Activated T-cell treated with anti-CD3 and anti-CD28 coated beads, Interleukin-2, amount 50 U/mL, for 4 hours (primary cell): ENCODE data around the gene APC2. TPM values are rescaled to one million over a fixed set of nuclear protein-coding genes. Genes with fewer than 3 reads are reported as not detected.
A peak's percentile ranks its signal among the peaks of the same experiment; 100 is the strongest.

Experiments
- ATAC-seq, 2 donors: fragments of 200-7000 bp; cut with Tn5 transposase; one replicate each; pipeline ENCODE4 v1.10.0; 2021
- DNase-seq: peaks from one replicate; pipeline ENCODE4 v3.0.0-alpha.2; 2020
- H3K27me3 Mint-ChIP-seq: one replicate; pipeline ENCODE4 v1.8.0; 2021; ENCODE audit warnings: low read depth, mixed read lengths
- H3K36me3 Mint-ChIP-seq: one replicate; pipeline ENCODE4 v1.8.0; 2022; ENCODE audit warnings: mixed read lengths; ENCODE audit not compliant: insufficient read depth
- H3K4me1 Mint-ChIP-seq: one replicate; pipeline ENCODE4 v1.8.0; 2021; ENCODE audit warnings: low read depth, mixed read lengths
- H3K4me3 Mint-ChIP-seq: one replicate; pipeline ENCODE4 v1.8.0; 2021; ENCODE audit warnings: mild to moderate bottlenecking, moderate library complexity, mixed read lengths
- H3K9me3 Mint-ChIP-seq: one replicate; pipeline ENCODE4 v1.8.0; 2021; ENCODE audit warnings: mixed read lengths
- total RNA-seq, 3 donors: library from RNA; stranded (reverse); gene quantifications; one replicate each; pipeline ENCODE4 v1.2.1, GENCODE V29; 2021

Gene APC2
- total RNA-seq, 3 donors from 2014 or later: 0.13 to 0.45 (median 0.16) TPM

DNA sequence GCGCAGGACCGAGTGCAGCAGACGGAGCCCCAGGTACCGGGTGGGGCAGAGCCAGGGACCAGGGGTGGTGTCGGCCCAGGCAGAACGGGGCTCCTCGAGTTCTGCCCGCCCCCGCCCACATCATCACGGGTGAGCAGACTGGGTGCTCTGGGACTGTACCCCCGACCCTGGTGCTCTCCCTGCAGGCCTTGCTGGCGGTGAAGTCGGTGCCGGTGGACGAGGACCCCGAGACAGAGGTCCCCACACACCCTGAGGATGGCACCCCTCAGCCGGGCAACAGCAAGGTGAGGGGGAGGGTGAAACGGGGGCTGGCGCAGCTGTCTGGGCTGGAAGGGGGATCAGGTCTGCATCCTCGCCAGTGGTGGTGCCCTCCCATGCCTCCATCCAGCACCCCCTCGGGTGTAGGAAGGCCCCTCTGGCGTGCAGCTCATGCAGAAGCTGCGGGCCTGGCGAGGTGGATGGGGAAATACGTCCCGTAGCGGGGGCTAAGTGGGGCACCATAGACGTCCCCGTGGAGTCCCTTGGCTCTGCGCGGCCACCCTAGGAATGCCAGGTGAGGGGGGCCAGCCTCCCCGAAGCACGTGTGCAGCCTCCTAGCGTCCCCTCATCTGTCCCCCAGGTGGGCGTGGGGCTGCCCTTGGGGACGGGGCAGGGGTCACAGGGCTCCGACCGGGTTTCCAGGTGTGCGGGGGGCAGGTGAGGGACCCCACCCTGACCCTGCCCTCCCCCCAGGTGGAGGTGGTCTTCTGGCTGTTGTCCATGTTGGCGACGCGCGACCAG, 6.4 kb downstream of the APC2 start:
- ATAC-seq: no peak
- Mint-ChIP-seq H3K4me1 (peaks cover 11% of the 10 kb centered on the region), H3K9me3 (no peaks in the 10 kb centered on the region), H3K36me3 (no peaks in the 10 kb centered on the region), H3K4me3 (no peak overlapping the region), H3K27me3 (peaks cover 55% of the 10 kb centered on the region)
- DNase-seq: no peak

DNA sequence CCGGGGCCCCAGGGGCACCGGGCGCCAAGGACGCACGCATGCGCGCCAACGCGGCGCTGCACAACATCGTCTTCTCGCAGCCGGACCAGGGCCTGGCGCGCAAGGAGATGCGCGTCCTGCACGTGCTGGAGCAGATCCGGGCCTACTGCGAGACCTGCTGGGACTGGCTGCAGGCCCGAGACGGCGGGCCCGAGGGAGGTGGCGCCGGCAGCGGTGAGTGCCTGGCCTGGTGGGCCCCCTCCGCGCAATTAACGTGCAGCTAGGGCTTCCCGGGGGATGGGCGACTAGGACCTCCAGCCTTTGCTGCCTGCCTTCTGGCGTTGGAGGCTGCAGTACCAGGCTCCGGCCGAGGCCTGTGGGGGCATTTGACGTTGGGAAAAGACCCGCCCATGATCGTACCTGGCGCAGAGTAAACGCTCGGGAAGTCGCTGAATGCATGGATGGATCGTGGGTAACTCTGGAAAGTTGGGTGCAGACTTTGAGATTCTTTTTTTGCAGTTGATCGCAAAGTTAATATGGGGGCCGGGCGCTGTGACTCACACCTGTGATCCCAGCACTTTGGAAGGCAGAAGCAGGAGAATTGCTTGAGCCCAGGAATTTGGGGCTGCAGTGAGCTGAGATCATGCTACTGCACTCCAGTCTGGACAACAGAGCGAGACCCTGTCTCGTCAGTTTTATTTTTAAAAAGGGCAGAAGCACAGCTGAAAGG, 7.3 kb downstream of the APC2 start:
- peaks cover 11% of the 10 kb centered on the region for H3K4me1 Mint-ChIP-seq
- H3K27me3 Mint-ChIP-seq: peaks cover 49% of the 10 kb centered on the region
- no peaks in the 10 kb centered on the region for H3K36me3 Mint-ChIP-seq
- H3K9me3 Mint-ChIP-seq: no peaks in the 10 kb centered on the region
- ATAC-seq (no peak), DNase-seq (no peak)
- H3K4me3 Mint-ChIP-seq: no peak overlapping the region

DNA sequence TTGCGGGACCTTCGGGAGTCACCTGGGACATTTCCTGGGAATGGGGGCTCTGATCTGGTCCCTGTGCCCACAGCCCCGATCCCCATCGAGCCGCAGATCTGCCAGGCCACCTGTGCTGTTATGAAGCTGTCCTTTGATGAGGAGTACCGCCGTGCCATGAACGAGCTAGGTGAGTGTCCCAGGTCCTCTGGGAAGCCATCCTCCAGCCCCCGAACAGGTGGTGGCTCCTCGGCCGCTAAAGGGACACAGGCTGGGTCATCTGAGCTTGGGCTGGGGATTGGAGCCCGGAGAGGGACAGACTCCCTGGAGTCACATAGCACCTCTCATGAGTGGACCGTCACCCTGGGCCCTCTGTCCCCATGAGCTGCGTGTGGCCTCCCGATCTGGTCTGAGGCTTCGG, 8.0 kb downstream of the APC2 start:
- ATAC-seq (no peak), DNase-seq (no peak)
- Mint-ChIP-seq H3K9me3 (no peaks in the 10 kb centered on the region), H3K4me3 (no peak overlapping the region), H3K4me1 (peaks cover 11% of the 10 kb centered on the region), H3K36me3 (no peaks in the 10 kb centered on the region), H3K27me3 (peaks cover 42% of the 10 kb centered on the region)

DNA sequence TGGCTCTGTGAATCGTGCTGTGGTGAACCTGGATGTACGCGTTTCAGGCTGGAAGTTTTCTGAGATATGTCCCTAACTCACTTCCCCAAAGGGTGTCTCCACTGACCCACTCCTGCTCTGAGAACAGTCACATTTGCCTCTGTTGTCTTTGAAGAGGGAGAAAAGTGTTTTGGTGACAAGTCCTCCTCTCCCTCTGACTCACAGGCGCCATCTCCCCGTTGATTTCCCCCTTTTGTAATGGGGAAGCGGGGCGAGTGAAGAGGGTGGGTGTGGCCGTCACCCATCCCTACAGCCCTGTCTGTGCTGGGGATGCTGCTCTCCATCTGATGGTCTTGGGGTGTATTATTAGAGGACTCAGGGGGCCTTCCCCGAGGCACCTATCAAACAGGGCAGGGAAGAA, 9.6 kb downstream of the APC2 start:
- H3K9me3 Mint-ChIP-seq: no peaks in the 10 kb centered on the region
- no peak overlapping the region for H3K4me3 Mint-ChIP-seq
- no peak for DNase-seq
- no peak for ATAC-seq
- H3K36me3 Mint-ChIP-seq: no peaks in the 10 kb centered on the region
- H3K4me1 Mint-ChIP-seq: peaks cover 8% of the 10 kb centered on the region
- H3K27me3 Mint-ChIP-seq: peaks cover 35% of the 10 kb centered on the region

DNA sequence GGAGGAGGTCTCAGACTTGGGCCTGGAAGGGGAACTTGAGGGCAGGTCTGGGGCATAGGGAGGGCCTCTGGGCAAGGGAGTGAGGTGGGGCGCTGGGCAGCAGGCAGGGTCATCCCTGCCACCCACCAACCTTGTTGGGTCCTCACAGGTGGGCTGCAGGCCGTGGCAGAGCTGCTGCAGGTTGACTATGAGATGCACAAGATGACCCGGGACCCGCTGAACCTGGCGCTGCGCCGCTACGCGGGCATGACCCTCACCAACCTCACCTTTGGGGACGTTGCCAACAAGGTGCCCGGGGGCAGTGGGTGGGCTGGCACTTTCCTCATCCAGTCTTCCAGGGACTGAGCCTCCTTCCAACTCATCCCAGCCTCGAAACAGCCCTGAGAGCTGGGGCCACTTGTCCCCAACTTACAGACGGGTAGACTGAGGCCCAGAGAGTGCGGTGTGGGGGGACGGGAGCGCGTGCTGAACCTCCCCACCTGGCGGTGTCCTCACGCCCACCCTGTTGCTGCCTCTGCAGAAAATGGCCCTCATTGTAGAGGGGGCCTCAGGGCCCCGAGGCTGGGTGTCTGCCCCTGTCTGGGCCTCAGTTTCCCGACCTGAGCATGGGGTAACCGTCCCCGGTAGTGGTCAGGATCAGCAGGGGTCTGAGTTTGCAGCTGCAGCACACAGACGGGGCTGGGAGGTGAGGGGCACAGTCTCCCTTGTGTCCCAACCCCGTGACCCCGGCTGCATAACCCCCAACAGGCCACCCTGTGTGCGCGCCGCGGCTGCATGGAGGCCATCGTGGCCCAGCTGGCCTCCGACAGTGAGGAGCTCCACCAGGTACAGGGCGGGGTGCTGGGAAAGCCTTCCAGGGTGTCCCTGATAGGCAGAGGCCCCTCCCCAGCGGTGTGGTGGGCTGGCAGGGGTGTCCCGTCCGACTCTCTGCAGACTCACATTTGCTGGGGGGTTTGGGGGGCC, 10.4 kb downstream of the APC2 start:
- peaks cover 32% of the 10 kb centered on the region for H3K27me3 Mint-ChIP-seq
- H3K9me3 Mint-ChIP-seq: no peaks in the 10 kb centered on the region
- no peaks in the 10 kb centered on the region for H3K36me3 Mint-ChIP-seq
- no peak for DNase-seq
- peaks cover 6% of the 10 kb centered on the region for H3K4me1 Mint-ChIP-seq
- H3K4me3 Mint-ChIP-seq: no peak overlapping the region
- no peak for ATAC-seq

DNA sequence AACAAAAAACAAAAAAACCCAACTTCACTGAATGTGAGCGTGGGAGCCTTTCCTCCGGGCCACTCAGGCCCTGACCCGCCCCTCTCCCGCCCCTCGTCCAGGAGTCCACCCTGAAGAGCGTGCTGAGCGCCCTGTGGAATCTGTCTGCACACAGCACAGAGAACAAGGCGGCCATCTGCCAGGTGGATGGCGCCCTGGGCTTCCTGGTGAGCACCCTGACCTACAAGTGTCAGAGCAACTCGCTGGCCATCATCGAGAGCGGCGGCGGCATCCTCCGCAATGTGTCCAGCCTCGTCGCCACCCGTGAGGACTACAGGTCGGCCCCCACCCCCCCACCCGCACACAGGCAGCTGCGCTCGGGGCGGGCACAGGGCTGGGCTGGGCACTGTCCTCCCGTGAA, 11.9 kb downstream of the APC2 start:
- Mint-ChIP-seq H3K4me1 (peaks cover 2% of the 10 kb centered on the region), H3K9me3 (no peaks in the 10 kb centered on the region), H3K4me3 (no peak overlapping the region), H3K27me3 (peaks cover 29% of the 10 kb centered on the region), H3K36me3 (no peaks in the 10 kb centered on the region)
- DNase-seq: no peak
- no peak for ATAC-seq

DNA sequence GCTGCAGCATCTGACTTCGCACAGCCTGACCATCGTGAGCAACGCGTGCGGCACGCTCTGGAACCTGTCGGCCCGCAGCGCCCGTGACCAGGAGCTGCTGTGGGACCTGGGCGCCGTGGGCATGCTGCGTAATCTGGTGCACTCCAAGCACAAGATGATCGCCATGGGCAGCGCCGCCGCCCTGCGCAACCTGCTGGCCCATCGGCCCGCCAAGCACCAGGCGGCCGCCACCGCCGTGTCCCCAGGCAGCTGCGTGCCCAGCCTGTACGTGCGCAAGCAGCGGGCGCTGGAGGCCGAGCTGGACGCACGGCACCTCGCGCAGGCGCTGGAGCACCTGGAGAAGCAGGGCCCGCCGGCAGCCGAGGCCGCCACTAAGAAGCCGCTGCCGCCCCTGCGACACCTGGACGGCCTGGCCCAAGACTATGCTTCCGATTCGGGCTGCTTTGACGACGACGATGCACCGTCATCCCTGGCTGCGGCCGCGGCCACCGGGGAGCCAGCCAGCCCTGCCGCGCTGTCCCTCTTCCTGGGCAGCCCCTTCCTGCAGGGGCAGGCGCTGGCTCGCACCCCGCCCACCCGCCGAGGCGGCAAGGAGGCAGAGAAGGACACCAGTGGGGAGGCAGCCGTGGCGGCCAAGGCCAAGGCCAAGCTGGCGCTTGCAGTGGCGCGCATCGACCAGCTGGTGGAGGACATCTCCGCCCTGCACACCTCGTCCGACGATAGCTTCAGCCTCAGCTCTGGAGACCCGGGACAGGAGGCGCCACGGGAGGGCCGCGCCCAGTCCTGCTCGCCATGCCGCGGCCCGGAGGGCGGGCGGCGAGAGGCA, 15.5 kb downstream of the APC2 start:
- DNase-seq: no peak
- Mint-ChIP-seq H3K9me3 (no peaks in the 10 kb centered on the region), H3K27me3 (peaks cover 11% of the 10 kb centered on the region), H3K4me3 (no peak overlapping the region), H3K4me1 (peaks cover 3% of the 10 kb centered on the region), H3K36me3 (no peaks in the 10 kb centered on the region)
- ATAC-seq: peak in 1 of 2 donors; percentile 23

DNA sequence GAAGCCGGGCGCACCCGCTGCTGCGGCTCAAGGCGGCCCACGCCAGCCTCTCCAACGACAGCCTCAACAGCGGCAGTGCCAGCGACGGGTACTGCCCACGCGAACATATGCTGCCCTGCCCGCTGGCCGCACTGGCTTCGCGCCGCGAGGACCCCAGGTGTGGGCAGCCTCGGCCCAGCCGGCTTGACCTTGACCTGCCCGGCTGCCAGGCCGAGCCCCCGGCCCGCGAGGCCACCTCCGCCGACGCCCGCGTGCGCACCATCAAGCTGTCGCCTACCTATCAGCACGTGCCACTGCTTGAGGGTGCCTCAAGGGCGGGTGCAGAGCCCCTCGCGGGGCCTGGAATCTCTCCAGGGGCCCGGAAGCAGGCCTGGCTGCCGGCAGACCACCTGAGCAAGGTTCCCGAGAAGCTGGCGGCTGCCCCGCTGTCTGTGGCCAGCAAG, 16.1 kb downstream of the APC2 start:
- ATAC-seq: no peak
- Mint-ChIP-seq H3K27me3 (peaks cover 11% of the 10 kb centered on the region), H3K36me3 (no peaks in the 10 kb centered on the region), H3K4me3 (no peak overlapping the region), H3K4me1 (peaks cover 3% of the 10 kb centered on the region), H3K9me3 (no peaks in the 10 kb centered on the region)
- DNase-seq: no peak

DNA sequence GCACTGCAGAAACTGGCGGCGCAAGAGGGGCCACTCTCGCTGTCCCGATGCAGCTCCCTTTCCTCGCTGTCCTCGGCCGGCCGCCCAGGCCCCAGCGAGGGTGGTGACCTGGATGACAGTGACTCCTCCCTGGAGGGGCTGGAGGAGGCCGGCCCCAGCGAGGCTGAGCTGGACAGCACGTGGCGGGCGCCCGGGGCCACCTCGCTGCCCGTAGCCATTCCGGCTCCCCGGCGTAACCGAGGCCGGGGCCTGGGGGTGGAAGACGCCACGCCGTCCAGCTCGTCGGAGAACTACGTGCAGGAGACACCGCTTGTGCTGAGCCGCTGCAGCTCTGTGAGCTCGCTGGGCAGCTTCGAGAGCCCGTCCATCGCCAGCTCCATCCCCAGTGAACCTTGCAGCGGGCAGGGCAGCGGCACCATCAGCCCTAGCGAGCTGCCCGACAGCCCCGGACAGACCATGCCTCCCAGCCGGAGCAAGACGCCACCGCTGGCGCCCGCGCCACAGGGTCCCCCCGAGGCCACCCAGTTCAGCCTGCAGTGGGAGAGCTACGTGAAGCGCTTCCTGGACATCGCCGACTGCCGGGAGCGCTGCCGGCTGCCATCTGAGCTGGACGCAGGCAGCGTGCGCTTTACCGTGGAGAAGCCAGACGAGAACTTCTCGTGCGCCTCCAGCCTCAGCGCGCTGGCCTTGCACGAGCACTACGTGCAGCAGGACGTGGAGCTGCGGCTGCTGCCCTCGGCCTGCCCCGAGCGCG, 16.7 kb downstream of the APC2 start:
- Mint-ChIP-seq H3K36me3 (no peaks in the 10 kb centered on the region), H3K27me3 (peaks cover 11% of the 10 kb centered on the region), H3K4me1 (peaks cover 5% of the 10 kb centered on the region), H3K4me3 (no peak overlapping the region), H3K9me3 (no peaks in the 10 kb centered on the region)
- ATAC-seq (no peak), DNase-seq (no peak)

DNA sequence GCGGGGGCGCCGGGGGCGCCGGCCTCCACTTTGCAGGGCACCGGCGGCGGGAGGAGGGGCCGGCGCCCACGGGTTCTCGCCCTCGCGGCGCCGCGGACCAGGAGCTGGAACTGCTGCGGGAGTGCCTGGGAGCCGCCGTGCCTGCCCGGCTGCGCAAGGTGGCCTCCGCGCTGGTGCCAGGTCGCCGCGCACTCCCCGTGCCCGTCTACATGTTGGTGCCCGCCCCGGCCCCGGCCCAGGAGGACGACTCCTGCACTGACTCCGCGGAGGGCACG, 17.2 kb downstream of the APC2 start:
- H3K4me1 Mint-ChIP-seq: peaks cover 5% of the 10 kb centered on the region
- no peaks in the 10 kb centered on the region for H3K9me3 Mint-ChIP-seq
- H3K27me3 Mint-ChIP-seq: peaks cover 11% of the 10 kb centered on the region
- DNase-seq (no peak), ATAC-seq (no peak)
- no peak overlapping the region for H3K4me3 Mint-ChIP-seq
- no peaks in the 10 kb centered on the region for H3K36me3 Mint-ChIP-seq

DNA sequence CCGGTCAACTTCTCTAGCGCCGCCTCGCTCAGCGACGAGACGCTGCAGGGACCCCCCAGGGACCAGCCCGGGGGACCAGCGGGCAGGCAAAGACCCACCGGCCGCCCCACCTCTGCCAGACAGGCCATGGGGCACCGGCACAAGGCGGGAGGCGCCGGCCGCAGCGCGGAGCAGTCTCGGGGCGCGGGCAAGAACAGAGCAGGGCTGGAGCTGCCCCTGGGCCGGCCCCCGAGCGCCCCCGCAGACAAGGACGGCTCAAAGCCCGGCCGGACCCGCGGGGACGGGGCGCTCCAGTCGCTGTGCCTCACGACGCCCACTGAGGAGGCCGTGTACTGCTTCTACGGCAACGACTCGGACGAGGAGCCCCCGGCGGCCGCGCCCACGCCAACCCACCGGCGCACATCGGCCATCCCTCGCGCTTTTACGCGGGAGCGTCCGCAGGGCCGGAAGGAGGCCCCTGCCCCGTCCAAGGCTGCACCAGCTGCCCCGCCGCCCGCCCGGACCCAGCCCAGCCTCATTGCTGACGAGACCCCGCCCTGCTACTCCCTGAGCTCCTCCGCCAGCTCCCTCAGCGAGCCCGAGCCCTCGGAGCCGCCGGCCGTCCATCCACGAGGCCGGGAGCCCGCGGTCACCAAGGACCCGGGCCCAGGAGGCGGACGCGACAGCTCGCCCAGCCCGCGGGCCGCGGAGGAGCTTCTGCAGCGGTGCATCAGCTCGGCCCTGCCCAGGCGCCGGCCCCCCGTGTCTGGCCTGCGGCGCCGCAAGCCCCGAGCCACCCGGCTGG, 17.8 kb downstream of the APC2 start:
- Mint-ChIP-seq H3K4me1 (peaks cover 5% of the 10 kb centered on the region), H3K4me3 (no peak overlapping the region), H3K27me3 (peaks cover 11% of the 10 kb centered on the region), H3K9me3 (no peaks in the 10 kb centered on the region), H3K36me3 (no peaks in the 10 kb centered on the region)
- no peak for ATAC-seq
- DNase-seq: no peak

DNA sequence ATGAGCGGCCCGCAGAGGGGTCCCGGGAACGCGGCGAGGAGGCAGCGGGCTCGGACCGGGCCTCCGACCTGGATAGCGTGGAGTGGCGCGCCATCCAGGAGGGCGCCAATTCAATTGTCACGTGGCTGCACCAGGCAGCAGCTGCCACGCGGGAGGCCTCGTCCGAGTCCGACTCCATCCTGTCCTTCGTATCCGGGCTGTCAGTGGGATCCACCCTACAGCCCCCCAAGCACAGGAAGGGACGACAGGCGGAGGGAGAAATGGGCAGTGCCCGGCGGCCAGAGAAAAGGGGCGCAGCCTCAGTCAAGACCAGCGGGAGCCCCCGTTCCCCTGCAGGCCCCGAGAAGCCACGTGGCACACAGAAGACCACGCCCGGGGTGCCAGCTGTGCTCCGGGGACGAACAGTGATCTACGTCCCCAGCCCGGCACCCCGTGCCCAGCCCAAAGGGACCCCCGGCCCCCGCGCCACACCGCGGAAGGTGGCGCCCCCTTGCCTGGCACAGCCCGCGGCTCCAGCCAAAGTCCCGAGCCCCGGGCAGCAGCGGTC, 18.4 kb downstream of the APC2 start:
- DNase-seq (no peak), ATAC-seq (no peak)
- Mint-ChIP-seq H3K27me3 (peaks cover 13% of the 10 kb centered on the region), H3K4me1 (peaks cover 8% of the 10 kb centered on the region), H3K36me3 (no peaks in the 10 kb centered on the region), H3K4me3 (peak overlapping the region; percentile 29), H3K9me3 (no peaks in the 10 kb centered on the region)
